NCI-H2227 (cell line): ENCODE measurements around the gene PTPN7.

ENCODE experiments used
- DNase-seq: peaks from one replicate; lab custom pipeline; 2025; ENCODE audit not compliant: unreplicated experiment; lab: John Stamatoyannopoulos, UW

The PTPN7 gene

DNA sequence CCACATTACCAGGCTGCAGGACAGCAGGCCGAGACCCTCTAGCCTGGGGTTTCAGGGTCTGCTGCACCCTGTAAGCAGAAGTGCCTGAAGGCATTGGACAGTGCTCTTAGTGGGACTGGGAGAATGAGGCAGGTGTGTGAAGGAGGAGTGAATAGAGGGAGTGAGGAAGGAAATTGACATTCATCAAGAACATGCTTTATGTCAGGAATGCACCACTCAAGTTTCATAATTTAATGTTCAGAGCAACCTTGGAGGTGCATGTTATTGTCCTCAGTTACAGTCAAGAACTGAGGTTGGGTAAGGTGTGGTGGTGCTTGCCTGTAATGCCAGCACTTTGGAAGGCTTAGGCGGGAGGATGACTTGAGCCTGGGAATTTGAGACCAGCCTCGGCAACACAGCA, 49.4 kb downstream of the PTPN7 start:
- DNase-seq, result no peak

DNA sequence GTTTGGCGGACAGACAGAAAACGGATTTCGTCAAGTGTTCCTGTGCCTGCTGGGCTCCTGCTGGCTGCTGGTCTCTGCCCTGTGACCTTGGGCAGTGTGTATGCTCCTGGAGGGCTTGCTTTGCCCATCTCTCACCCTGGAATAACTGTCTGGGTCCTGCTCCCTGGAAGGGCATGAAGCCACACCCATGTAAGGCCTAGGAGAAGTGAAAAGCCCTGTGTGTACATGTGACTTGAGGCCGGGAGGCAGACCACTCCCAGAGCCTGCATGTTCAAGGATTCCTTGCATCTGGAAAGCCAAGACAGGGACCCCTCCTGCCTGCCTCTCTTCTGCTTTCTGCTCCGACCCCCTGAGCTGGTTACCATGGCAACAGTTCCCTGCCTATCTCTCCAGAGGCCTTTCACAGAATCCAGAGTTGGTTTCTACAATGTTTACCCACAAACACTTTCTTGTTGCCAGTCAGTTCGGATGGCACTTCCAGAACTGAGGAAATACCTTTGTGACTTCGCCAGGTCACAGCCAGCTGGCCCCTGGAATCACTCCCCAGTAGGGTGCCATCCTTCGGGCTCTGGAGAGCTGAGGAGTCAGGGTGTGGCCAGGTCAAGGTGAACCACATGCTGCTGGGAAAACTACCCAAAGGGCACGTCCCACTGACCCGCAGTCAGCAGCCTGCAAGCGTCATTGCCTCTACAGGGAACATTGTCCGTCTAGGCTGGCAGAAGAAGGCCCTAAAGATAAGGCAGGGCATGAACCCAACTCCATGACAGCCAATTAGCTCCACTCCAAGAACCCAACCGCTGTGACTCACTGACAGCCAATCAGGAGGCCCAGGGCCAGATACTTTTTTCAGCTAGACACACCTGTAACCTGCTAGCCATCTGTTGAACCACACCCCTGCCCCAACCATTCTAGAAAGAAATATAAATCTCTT, 52.3 kb downstream of the PTPN7 start:
- DNase-seq, result peak; percentile 61

DNA sequence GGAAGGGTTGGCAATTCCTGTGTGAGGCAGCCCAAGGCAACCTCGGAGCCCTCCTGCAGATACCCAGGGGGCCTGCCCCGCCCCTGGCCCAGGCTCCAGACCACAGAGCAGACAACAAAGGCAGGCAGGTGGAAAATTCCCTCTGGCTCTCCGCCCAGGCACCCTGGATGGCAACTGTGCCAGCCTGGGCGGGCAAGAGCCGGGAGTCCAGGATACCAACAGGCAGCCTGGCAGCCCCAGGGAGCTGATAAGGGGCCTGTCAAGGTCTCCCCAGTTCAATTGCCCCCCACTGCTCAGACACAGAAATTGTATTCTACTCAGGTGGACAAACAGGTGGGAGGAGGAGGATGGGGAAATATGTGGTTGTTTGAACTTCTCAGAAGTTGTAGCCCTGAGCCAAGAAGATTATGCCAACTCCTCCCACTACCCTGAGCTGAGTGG, 53.1 kb downstream of the PTPN7 start:
- no peak for DNase-seq

GRCh38 chr1:202106340-202107254, 53.8 kb downstream of the PTPN7 start:
- no peak for DNase-seq

GRCh38 chr1:202105571-202106339, 54.6 kb downstream of the PTPN7 start:
- DNase-seq, result no peak

GRCh38 chr1:202104073-202104472, 56.3 kb downstream of the PTPN7 start:
- no peak for DNase-seq

DNA sequence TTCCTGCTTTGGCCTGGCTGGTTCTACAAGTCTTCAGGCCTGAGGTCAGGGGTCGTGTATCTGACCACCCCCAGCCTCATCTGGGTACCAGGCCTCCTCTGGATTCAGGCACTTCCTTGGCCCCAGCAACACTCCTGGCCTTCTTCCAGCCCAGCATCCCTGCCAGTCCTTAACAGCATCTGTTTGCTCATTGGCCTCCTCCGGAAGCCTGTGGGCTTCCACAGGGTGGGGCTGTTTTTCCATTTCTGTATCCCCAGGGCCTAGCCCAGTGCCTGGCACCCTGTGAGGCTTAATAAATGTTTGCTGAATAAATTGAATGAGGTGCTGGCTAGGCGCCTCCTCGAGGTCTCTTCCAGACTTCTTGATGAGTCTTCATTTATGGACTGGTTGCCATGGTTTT, 59.2 kb downstream of the PTPN7 start:
- no peak for DNase-seq
